Panc1 (cell line): Measurements from ENCODE around the gene COQ8A.

ENCODE experiments used
- CTCF ChIP-seq: fragments of 450-650 bp; IDR thresholded peaks from 2 replicates; pipeline ENCODE4 v1.5.1; 2017; ENCODE audit warnings: mild to moderate bottlenecking
- REST ChIP-seq, 2 experiments: IDR thresholded peaks; 2 replicates each; pipeline ENCODE4 v1.6.1; 2011 to 2012; ENCODE audit warnings: low read depth in 2 of 2, control low read depth in 1 of 2, low read length in 1 of 2, mild to moderate bottlenecking in 1 of 2, moderate library complexity in 1 of 2; ENCODE audit not compliant: insufficient read depth in 1 of 2

GRCh38 chr1:226977643-226978431, 37.7 kb downstream of the COQ8A start:
- no peak for TF ChIP-seq CTCF
- no peak for TF ChIP-seq REST (IDR thresholded peaks at IDR 0.05; ENCODE audit: insufficient read depth in 1 of 2, low read depth in 2 of 2, low read length in 1 of 2)
